Measurements from ENCODE around the gene WNT3.

GRCh38 chr17:46795379-46795952 lies 23.0 kb downstream of the WNT3 start:
- no peak for TF ChIP-seq POLR2A (IDR thresholded peaks at IDR 0.05)
- no peak for TF ChIP-seq CTCF (IDR thresholded peaks at IDR 0.05)

Data from esophagus squamous epithelium (tissue), 4 donors.